Measurements from ENCODE around the gene HNRNPAB. TPM values are rescaled to one million over a fixed set of nuclear protein-coding genes. Genes with fewer than 3 reads are reported as not detected.

The HNRNPAB gene
- total and polyA plus RNA-seq, 12 donors = 40.7 to 265 (median 117) TPM

- DNase-seq = peak in 3 of 7 donors; percentile 35 to 44 (median 41)
- WGBS, 4 donors = 31 to 70% (median 62%) methylated on average over 1 to 8 of the region's 8 CpGs
- no peaks in the 10 kb centered on the region for H3K9me3 ChIP-seq (replicated peaks in 1 of 3)
- H3K4me1 ChIP-seq (replicated peaks in 1 of 2) = peaks cover 0 to 38% of the 10 kb centered on the region in 2 donors
- no peaks in the 10 kb centered on the region for H3K36me3 ChIP-seq (replicated peaks in 1 of 2)
- H3K27ac ChIP-seq = peak overlapping the region in 2 of 5 donors; percentile 61 to 68
- no peak overlapping the region for H3K4me3 ChIP-seq
- H3K27me3 ChIP-seq = no peaks in the 10 kb centered on the region
- intact Hi-C loops (cut with DNase I) = no loop called here
- TF ChIP-seq POLR2A (IDR thresholded peaks at IDR 0.05) (no peak), CTCF (IDR thresholded peaks at IDR 0.05) (no peak)
Observed at GRCh38 chr5:178241231-178241663, 36.9 kb downstream of the HNRNPAB start.

- DNase-seq = no peak
- intact Hi-C loops (cut with DNase I) = no loop called here
- Histone ChIP-seq H3K27ac (peak overlapping the region in 2 of 5 donors; percentile 61 to 68), H3K27me3 (no peaks in the 10 kb centered on the region), H3K36me3 (replicated peaks in 1 of 2) (no peaks in the 10 kb centered on the region), H3K4me3 (no peak overlapping the region), H3K4me1 (replicated peaks in 1 of 2) (peaks cover 0 to 33% of the 10 kb centered on the region in 2 donors), H3K9me3 (replicated peaks in 1 of 3) (no peaks in the 10 kb centered on the region)
- WGBS, 4 donors = 65 to 87% (median 71%) methylated on average over 12 to 15 of the region's 15 CpGs
- TF ChIP-seq POLR2A (IDR thresholded peaks at IDR 0.05) = no peak
- TF ChIP-seq CTCF (IDR thresholded peaks at IDR 0.05) = no peak
Observed at GRCh38 chr5:178241688-178242231, 37.4 kb downstream of the HNRNPAB start.

GRCh38 chr5:178242416-178242815 lies 38.1 kb downstream of the HNRNPAB start:
- Histone ChIP-seq H3K4me1 (replicated peaks in 1 of 2) (peaks cover 0 to 27% of the 10 kb centered on the region in 2 donors), H3K27ac (peak overlapping the region in 1 of 5 donors; percentile 61), H3K4me3 (no peak overlapping the region), H3K9me3 (replicated peaks in 1 of 3) (no peaks in the 10 kb centered on the region), H3K27me3 (no peaks in the 10 kb centered on the region), H3K36me3 (replicated peaks in 1 of 2) (no peaks in the 10 kb centered on the region)
- no peak for TF ChIP-seq CTCF (IDR thresholded peaks at IDR 0.05)
- no peak for TF ChIP-seq POLR2A (IDR thresholded peaks at IDR 0.05)
- 79 to 88% (median 82%) methylated on average over 7 to 10 of the region's 10 CpGs for WGBS, 4 donors
- DNase-seq = no peak
- intact Hi-C loops (cut with DNase I) = no loop called here

DNA sequence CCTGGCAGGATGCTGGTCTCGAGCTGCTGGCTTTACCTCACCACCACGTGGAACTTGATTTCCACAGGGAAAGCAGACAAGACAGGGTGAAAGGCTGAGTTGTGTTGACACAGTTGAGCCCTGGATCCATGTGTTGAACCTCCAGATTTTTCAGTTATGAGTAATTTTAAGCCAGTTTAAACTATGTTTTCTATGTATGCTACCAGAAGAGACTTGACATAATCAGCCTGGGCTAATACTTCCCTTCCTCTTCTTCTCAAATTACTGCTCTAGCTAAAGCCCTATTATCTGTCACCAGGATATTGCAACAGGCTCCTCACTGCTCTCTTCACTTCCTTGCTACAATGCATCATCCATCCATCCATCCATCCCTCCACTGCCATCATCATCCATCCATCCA lies 40.2 kb downstream of the HNRNPAB start:
- peaks cover 0 to 11% of the 10 kb centered on the region in 2 donors for H3K4me1 ChIP-seq (replicated peaks in 1 of 2)
- intact Hi-C loops (cut with DNase I) = no loop called here
- no peaks in the 10 kb centered on the region for H3K36me3 ChIP-seq (replicated peaks in 1 of 2)
- TF ChIP-seq POLR2A (IDR thresholded peaks at IDR 0.05) (no peak), CTCF (IDR thresholded peaks at IDR 0.05) (no peak)
- H3K27me3 ChIP-seq = no peaks in the 10 kb centered on the region
- H3K4me3 ChIP-seq = no peak overlapping the region
- no peak for DNase-seq
- H3K27ac ChIP-seq = no peak overlapping the region
- 74 to 92% (median 88%) methylated on average over 2 of the region's 2 CpGs for WGBS, 4 donors
- no peaks in the 10 kb centered on the region for H3K9me3 ChIP-seq (replicated peaks in 1 of 3)
